Vagina (tissue), 2 donors: Measurements from ENCODE around the gene PC. TPM values are rescaled to one million over a fixed set of nuclear protein-coding genes. Genes with fewer than 3 reads are reported as not detected.
A peak's percentile ranks its signal among the peaks of the same experiment; 100 is the strongest.

Experiments
- DNase-seq, 2 donors: peaks; one replicate each; pipeline ENCODE4 v3.0.0-alpha.2; 2017; ENCODE audit errors: extremely low spot score in 2 of 2
- H3K27ac ChIP-seq: fragments of 200-600 bp; sonication (generic); one replicate; pipeline ENCODE4 v1.5.1; 2019
- H3K27me3 ChIP-seq: fragments of 200-600 bp; sonication (generic); one replicate; pipeline ENCODE4 v1.5.1; 2019
- H3K36me3 ChIP-seq, 2 donors: fragments of 200-600 bp; sonication (generic); one replicate each; pipeline ENCODE4 v1.5.1; 2017 to 2019
- H3K4me1 ChIP-seq: fragments of 200-600 bp; sonication (generic); one replicate; pipeline ENCODE4 v1.5.1; 2019
- H3K4me3 ChIP-seq, 2 donors: fragments of 200-600 bp; sonication (generic); 1 replicate in 1 of 2; 2 replicates in 1 of 2; pipeline ENCODE4 v1.5.1; 2016 to 2019
- H3K9me3 ChIP-seq: fragments of 200-600 bp; sonication (generic); one replicate; pipeline ENCODE4 v1.5.1; 2019
- POLR2A ChIP-seq, 2 donors: fragments of 450-650 bp; IDR thresholded peaks; one replicate each; pipeline ENCODE4 v1.6.1; 2017; ENCODE audit warnings: antibody characterized with exemption in 2 of 2, mild to moderate bottlenecking in 2 of 2, moderate library complexity in 2 of 2
- POLR2AphosphoS5 ChIP-seq, 2 donors: sonication (generic); formaldehyde crosslinking; IDR thresholded peaks; one replicate each; pipeline ENCODE4 v1.9.0; 2017; ENCODE audit warnings: antibody characterized with exemption in 2 of 2, mild to moderate bottlenecking in 2 of 2, low read depth in 1 of 2; ENCODE audit not compliant: insufficient read depth in 1 of 2
- intact Hi-C: fragments of 100-400 bp; cut with DNase I; formaldehyde crosslinking; loops from one replicate; pipeline ENCODE4 v1.15.1; 2023
- total RNA-seq: library from RNA; depleted of rRNA; stranded (reverse); fragments of >200 nt; gene quantifications from one replicate; pipeline ENCODE4 v1.2.3, GENCODE V29; 2016
- TF ChIP-seq, protein P1 (sequence below), 3 experiments: fragments of 450-650 bp in 2 of 3; fragments of 200-600 bp in 1 of 3; sonication (generic) in 1 of 3; IDR thresholded peaks; one replicate each; pipeline ENCODE4 v1.5.1; 2017 to 2019; ENCODE audit warnings: antibody characterized with exemption in 3 of 3, mild to moderate bottlenecking in 2 of 3, moderate library complexity in 2 of 3

PC gene
- total RNA-seq, 1 donor from 2014 or later = 34.1 TPM

DNA sequence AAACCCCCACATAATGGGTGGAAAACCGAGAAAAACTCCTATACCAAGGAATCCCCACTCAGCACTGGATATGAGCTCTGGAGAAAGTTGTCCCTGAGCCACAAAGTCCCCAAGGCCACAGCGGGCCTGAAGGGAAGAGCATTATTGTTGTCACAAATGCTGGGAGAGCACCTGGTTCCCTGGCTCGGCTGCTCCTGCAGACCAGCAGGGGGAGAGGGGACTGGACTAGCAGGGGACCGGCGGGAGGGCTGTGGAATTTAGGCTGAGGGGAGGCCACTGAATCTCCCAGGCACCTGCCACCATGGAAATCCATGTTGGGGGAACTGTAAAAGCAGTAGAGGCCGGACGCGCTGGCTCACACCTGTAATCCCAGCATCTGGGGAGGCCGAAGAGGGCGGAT, 7.0 kb downstream of the PC start:
- H3K4me3 ChIP-seq = no peak overlapping the region
- no peak for DNase-seq
- H3K27ac ChIP-seq = no peak overlapping the region
- intact Hi-C loops = no loop called here
- H3K27me3 ChIP-seq = no peaks in the 10 kb centered on the region
- no peak for TF ChIP-seq POLR2AphosphoS5 (IDR thresholded peaks at IDR 0.05; ENCODE audit: insufficient read depth in 1 of 2, low read depth in 1 of 2)
- TF ChIP-seq, protein P1, sequence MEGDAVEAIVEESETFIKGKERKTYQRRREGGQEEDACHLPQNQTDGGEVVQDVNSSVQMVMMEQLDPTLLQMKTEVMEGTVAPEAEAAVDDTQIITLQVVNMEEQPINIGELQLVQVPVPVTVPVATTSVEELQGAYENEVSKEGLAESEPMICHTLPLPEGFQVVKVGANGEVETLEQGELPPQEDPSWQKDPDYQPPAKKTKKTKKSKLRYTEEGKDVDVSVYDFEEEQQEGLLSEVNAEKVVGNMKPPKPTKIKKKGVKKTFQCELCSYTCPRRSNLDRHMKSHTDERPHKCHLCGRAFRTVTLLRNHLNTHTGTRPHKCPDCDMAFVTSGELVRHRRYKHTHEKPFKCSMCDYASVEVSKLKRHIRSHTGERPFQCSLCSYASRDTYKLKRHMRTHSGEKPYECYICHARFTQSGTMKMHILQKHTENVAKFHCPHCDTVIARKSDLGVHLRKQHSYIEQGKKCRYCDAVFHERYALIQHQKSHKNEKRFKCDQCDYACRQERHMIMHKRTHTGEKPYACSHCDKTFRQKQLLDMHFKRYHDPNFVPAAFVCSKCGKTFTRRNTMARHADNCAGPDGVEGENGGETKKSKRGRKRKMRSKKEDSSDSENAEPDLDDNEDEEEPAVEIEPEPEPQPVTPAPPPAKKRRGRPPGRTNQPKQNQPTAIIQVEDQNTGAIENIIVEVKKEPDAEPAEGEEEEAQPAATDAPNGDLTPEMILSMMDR (IDR thresholded peaks at IDR 0.05) = no peak
- no peak for TF ChIP-seq POLR2A (IDR thresholded peaks at IDR 0.05)
- no peaks in the 10 kb centered on the region for H3K4me1 ChIP-seq
- no peaks in the 10 kb centered on the region for H3K9me3 ChIP-seq
- H3K36me3 ChIP-seq = no peaks in the 10 kb centered on the region

DNA sequence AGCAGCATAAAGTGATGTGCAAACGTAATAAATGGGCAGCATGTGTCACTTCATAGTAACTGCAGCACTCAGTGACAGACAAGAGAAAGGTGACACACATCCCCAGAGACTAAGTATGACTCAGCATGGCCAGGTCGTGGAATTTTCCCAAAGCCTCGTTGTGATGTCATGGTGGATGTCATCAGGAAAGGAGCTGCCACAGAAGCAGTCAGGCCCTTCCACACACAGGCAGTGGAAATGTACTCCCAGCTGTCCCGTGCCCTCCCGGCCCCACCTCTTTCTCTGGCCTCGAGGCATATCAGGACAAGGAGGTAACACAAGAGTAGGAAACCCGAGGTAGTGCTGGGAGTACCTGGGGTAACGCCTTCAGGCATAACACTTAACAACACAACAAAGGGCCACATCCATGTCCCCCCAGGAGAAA, 8.1 kb downstream of the PC start:
- TF ChIP-seq, protein P1 (IDR thresholded peaks at IDR 0.05) = no peak
- peak in 1 of 2 donors; percentile 47 for TF ChIP-seq POLR2AphosphoS5 (IDR thresholded peaks at IDR 0.05; ENCODE audit: insufficient read depth in 1 of 2, low read depth in 1 of 2)
- Histone ChIP-seq H3K9me3 (no peaks in the 10 kb centered on the region), H3K4me1 (no peaks in the 10 kb centered on the region), H3K27me3 (no peaks in the 10 kb centered on the region), H3K27ac (no peak overlapping the region), H3K4me3 (no peak overlapping the region), H3K36me3 (no peaks in the 10 kb centered on the region)
- intact Hi-C loops = no loop called here
- DNase-seq = no peak

DNA sequence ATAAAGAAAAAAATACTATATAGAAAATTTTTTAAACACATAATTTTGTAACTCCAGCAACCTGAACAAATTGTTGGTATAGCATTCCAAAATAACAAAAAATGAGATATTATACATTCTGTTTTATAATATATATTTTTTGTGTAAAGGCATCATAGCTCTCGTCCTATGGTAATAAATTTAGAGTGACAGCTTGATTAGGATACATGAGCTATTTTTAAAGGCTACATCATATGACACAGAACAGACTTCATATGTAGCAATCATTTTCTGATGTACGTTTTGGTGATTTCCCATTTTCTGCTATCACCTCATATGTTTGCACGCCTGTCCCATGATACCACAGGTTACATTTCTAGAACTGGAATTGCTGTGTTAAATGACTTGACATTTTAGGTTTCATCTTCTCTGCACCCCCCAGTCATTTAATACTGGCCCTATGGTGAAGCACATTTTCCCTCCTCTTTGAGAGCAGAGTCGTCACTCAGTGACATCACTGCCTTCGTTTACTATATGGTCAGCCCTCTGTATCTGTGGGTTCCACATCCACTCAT, 19.5 kb downstream of the PC start:
- no peak overlapping the region for H3K27ac ChIP-seq
- intact Hi-C loops = no loop called here
- no peaks in the 10 kb centered on the region for H3K4me1 ChIP-seq
- DNase-seq = no peak
- H3K27me3 ChIP-seq = no peaks in the 10 kb centered on the region
- no peaks in the 10 kb centered on the region for H3K9me3 ChIP-seq
- no peak overlapping the region for H3K4me3 ChIP-seq
- H3K36me3 ChIP-seq = no peaks in the 10 kb centered on the region
- TF ChIP-seq POLR2AphosphoS5 (IDR thresholded peaks at IDR 0.05; ENCODE audit: insufficient read depth in 1 of 2, low read depth in 1 of 2) (no peak), POLR2A (IDR thresholded peaks at IDR 0.05) (no peak)
- TF ChIP-seq, protein P1 (IDR thresholded peaks at IDR 0.05) = no peak

DNA sequence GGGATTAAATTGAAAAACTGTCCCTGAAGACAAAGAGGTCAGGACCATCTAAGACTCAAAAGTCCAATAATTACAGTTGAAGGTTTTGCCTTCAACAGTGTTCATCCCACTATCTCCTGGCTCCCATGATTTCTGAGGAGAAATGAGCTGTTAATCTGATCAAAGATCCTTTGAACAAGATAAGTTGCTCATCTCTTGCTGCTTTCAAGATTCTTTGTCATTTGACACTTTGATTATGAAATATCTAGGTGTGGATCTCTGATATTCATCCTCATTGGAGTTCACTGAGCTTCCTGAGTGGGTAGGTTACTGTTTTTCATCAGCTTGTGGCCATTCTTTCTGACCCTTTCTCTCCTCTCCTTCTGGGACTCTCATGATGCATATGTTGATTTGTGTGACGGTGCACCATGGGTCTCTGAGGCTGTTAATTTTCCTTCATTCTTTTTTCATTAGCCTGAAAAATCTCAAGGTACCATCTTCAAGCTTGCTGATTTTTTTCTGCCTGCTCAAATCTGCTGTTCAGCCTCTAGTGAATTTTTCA, 20.9 kb downstream of the PC start:
- no peak for DNase-seq
- TF ChIP-seq, protein P1 (IDR thresholded peaks at IDR 0.05) = no peak
- TF ChIP-seq POLR2AphosphoS5 (IDR thresholded peaks at IDR 0.05; ENCODE audit: insufficient read depth in 1 of 2, low read depth in 1 of 2) = no peak
- TF ChIP-seq POLR2A (IDR thresholded peaks at IDR 0.05) = no peak
- H3K27ac ChIP-seq = no peak overlapping the region
- intact Hi-C loops = no loop called here
- H3K4me1 ChIP-seq = no peaks in the 10 kb centered on the region
- H3K36me3 ChIP-seq = no peaks in the 10 kb centered on the region
- H3K9me3 ChIP-seq = no peaks in the 10 kb centered on the region
- no peaks in the 10 kb centered on the region for H3K27me3 ChIP-seq
- no peak overlapping the region for H3K4me3 ChIP-seq

DNA sequence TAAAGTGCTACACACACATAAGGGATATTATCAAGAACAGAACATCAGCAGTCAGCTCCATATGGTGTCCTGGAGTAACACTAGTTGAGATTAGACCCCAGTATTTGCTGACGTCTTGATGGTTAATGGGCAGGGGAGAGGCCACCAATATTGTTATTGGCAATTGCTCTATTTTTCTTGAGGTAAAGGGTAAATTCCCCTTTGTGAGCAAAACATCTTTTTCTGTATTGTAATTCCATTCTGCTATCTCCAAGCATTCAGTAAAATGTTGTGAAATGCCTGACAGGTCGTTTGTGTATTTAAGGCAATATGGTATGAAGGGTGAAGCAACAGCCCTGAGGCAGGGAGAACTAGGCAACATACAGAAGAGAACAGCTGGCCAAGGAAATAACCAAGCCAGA, 21.9 kb downstream of the PC start:
- Histone ChIP-seq H3K27me3 (no peaks in the 10 kb centered on the region), H3K4me3 (no peak overlapping the region), H3K4me1 (no peaks in the 10 kb centered on the region)

More for the DNA sequence above, 21.9 kb downstream of the PC start:
- TF ChIP-seq POLR2AphosphoS5 (IDR thresholded peaks at IDR 0.05; ENCODE audit: insufficient read depth in 1 of 2, low read depth in 1 of 2) (no peak), POLR2A (IDR thresholded peaks at IDR 0.05) (no peak)
- TF ChIP-seq, protein P1 (IDR thresholded peaks at IDR 0.05) = no peak
- intact Hi-C loops = no loop called here
- Histone ChIP-seq H3K36me3 (no peaks in the 10 kb centered on the region), H3K9me3 (no peaks in the 10 kb centered on the region), H3K27ac (no peak overlapping the region)
- DNase-seq = no peak
